ENCODE data around the gene SERPINI2.

SERPINI2 gene

DNA sequence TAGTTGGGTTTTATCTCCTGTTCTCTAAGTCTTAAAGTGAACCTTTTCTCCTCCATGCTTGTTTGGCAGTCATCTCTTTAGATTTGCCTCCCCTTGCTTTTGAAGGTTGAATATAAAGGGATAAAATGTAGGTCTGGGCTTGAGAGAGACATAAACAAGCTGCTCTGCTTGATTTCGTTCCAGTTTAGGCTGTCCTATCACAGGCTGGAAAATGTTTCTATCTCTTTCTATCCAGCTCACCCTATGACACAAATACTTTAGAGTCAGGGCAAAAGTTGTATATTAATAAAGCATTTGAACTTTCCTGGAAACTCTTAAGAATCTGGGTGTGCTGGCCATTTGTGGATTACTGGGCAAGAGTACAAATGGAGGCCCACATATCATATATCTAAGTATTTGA, 64.2 kb downstream of the SERPINI2 start:
- Histone ChIP-seq H3K4me3 (replicated peaks; ENCODE audit: insufficient read depth, low read length) (no peak overlapping the region), H3K27me3 (ENCODE audit: insufficient read depth, poor library complexity, severe bottlenecking) (no peaks in the 10 kb centered on the region), H3K27ac (replicated peaks) (no peak overlapping the region)
- no peak for TF ChIP-seq SPI1 (IDR thresholded peaks at IDR 0.05; ENCODE audit: borderline replicate concordance, low read depth)
- TF ChIP-seq GABPA (IDR thresholded peaks at IDR 0.05; ENCODE audit: low read depth): no peak
- TF ChIP-seq, protein P1, sequence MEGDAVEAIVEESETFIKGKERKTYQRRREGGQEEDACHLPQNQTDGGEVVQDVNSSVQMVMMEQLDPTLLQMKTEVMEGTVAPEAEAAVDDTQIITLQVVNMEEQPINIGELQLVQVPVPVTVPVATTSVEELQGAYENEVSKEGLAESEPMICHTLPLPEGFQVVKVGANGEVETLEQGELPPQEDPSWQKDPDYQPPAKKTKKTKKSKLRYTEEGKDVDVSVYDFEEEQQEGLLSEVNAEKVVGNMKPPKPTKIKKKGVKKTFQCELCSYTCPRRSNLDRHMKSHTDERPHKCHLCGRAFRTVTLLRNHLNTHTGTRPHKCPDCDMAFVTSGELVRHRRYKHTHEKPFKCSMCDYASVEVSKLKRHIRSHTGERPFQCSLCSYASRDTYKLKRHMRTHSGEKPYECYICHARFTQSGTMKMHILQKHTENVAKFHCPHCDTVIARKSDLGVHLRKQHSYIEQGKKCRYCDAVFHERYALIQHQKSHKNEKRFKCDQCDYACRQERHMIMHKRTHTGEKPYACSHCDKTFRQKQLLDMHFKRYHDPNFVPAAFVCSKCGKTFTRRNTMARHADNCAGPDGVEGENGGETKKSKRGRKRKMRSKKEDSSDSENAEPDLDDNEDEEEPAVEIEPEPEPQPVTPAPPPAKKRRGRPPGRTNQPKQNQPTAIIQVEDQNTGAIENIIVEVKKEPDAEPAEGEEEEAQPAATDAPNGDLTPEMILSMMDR (IDR thresholded peaks at IDR 0.05; ENCODE audit: insufficient read depth, low read length): no peak
- TF ChIP-seq, protein P2, sequence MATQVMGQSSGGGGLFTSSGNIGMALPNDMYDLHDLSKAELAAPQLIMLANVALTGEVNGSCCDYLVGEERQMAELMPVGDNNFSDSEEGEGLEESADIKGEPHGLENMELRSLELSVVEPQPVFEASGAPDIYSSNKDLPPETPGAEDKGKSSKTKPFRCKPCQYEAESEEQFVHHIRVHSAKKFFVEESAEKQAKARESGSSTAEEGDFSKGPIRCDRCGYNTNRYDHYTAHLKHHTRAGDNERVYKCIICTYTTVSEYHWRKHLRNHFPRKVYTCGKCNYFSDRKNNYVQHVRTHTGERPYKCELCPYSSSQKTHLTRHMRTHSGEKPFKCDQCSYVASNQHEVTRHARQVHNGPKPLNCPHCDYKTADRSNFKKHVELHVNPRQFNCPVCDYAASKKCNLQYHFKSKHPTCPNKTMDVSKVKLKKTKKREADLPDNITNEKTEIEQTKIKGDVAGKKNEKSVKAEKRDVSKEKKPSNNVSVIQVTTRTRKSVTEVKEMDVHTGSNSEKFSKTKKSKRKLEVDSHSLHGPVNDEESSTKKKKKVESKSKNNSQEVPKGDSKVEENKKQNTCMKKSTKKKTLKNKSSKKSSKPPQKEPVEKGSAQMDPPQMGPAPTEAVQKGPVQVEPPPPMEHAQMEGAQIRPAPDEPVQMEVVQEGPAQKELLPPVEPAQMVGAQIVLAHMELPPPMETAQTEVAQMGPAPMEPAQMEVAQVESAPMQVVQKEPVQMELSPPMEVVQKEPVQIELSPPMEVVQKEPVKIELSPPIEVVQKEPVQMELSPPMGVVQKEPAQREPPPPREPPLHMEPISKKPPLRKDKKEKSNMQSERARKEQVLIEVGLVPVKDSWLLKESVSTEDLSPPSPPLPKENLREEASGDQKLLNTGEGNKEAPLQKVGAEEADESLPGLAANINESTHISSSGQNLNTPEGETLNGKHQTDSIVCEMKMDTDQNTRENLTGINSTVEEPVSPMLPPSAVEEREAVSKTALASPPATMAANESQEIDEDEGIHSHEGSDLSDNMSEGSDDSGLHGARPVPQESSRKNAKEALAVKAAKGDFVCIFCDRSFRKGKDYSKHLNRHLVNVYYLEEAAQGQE (IDR thresholded peaks at IDR 0.05; ENCODE audit: insufficient replicate concordance, low read depth): no peak
- no peak for TF ChIP-seq POLR2AphosphoS5 (IDR thresholded peaks at IDR 0.05; ENCODE audit: low read depth)
- DNase-seq (ENCODE audit: low read depth in 1 of 2, low spot score in 1 of 2): no peak

DNA sequence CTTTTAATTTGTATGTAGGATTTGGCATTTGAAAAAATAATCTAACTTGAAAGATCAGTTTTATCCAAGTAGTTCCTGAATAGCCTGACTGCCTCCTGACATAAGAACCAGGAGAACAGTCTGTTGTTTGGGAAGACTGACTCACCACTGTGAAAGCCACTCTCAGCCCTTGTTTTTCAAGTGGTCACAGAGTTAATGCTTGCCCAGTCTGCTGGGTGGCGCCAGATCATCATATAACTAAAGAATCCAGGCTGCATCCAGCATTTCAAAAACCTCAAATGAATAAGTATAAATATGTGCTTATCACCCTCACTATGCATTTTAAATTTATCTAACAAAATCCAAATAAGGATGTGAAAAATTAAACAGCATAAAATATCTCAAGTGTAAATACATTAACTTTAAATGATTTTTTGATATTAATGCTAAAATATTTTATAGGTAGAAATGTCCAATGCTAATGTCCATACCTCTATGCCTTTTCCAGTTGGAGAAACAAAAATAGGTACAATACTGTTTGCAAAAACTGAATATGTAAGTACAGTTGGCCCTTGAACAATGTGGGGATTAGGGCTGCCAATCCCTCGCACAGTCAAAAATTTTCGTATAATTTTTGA, 66.9 kb downstream of the SERPINI2 start:
- Histone ChIP-seq H3K27ac (replicated peaks) (no peak overlapping the region), H3K4me3 (replicated peaks; ENCODE audit: insufficient read depth, low read length) (no peak overlapping the region), H3K27me3 (ENCODE audit: insufficient read depth, poor library complexity, severe bottlenecking) (no peaks in the 10 kb centered on the region)
- peak; percentile 16 to 54 for DNase-seq (ENCODE audit: low read depth in 1 of 2, low spot score in 1 of 2)
- TF ChIP-seq, protein P2 (IDR thresholded peaks at IDR 0.05; ENCODE audit: insufficient replicate concordance, low read depth): no peak
- no peak for TF ChIP-seq GABPA (IDR thresholded peaks at IDR 0.05; ENCODE audit: low read depth)
- TF ChIP-seq POLR2AphosphoS5 (IDR thresholded peaks at IDR 0.05; ENCODE audit: low read depth): no peak
- TF ChIP-seq, protein P1 (IDR thresholded peaks at IDR 0.05; ENCODE audit: insufficient read depth, low read length): peak; percentile 67

DNA sequence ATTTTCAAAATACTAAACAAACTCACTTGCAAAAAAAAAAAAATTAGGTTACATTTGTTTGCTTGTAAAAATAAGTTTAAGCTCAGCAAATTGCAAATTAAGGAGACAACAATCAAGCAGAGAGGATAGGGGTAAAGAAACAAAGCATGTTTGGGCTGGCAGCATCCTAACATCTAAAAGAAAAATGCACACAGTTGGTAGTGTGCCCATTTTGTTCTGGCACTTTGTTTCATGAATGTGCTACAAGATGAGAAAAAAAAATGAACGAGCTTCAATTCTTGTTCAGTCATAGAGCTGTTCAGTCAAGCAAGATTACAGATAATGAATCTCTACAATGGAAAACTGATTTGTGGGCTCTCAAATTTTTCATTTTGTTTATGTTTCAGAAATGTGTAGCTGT, 76.0 kb downstream of the SERPINI2 start:
- TF ChIP-seq SPI1 (IDR thresholded peaks at IDR 0.05; ENCODE audit: borderline replicate concordance, low read depth): no peak
- TF ChIP-seq POLR2AphosphoS5 (IDR thresholded peaks at IDR 0.05; ENCODE audit: low read depth): no peak
- TF ChIP-seq, protein P1 (IDR thresholded peaks at IDR 0.05; ENCODE audit: insufficient read depth, low read length): no peak
- TF ChIP-seq, protein P2 (IDR thresholded peaks at IDR 0.05; ENCODE audit: insufficient replicate concordance, low read depth): no peak
- no peak for TF ChIP-seq GABPA (IDR thresholded peaks at IDR 0.05; ENCODE audit: low read depth)
- no peaks in the 10 kb centered on the region for H3K27me3 ChIP-seq (ENCODE audit: insufficient read depth, poor library complexity, severe bottlenecking)
- no peak overlapping the region for H3K4me3 ChIP-seq (replicated peaks; ENCODE audit: insufficient read depth, low read length)
- H3K27ac ChIP-seq (replicated peaks): no peak overlapping the region
- no peak for DNase-seq (ENCODE audit: low read depth in 1 of 2, low spot score in 1 of 2)

All from HL-60 (cell line).